ENCODE results near the gene GRIK4.

GRIK4 gene

GRCh38 chr11:120520091-120520822 lies 8.7 kb downstream of the GRIK4 start:
- TF ChIP-seq FOXP2 (optimal IDR thresholded peaks at IDR 0.05; ENCODE audit: borderline replicate concordance, extremely low read depth, extremely low read length, insufficient read depth), result no peak
- TF ChIP-seq SIN3A (IDR thresholded peaks at IDR 0.05; ENCODE audit: borderline replicate concordance, insufficient read depth, low read length), result no peak
- no peak for TF ChIP-seq TAF1 (IDR thresholded peaks at IDR 0.05; ENCODE audit: borderline replicate concordance, insufficient read depth, low read length)
- no peak for TF ChIP-seq REST (IDR thresholded peaks at IDR 0.05; ENCODE audit: insufficient read depth in 1 of 2, low read depth in 2 of 2, low read length in 2 of 2)
- TF ChIP-seq POLR2AphosphoS5 (IDR thresholded peaks at IDR 0.05; ENCODE audit: low read depth, low read length), result no peak

- TF ChIP-seq TAF1 (IDR thresholded peaks at IDR 0.05; ENCODE audit: borderline replicate concordance, insufficient read depth, low read length), result no peak
- TF ChIP-seq SIN3A (IDR thresholded peaks at IDR 0.05; ENCODE audit: borderline replicate concordance, insufficient read depth, low read length), result no peak
- TF ChIP-seq FOXP2 (optimal IDR thresholded peaks at IDR 0.05; ENCODE audit: borderline replicate concordance, extremely low read depth, extremely low read length, insufficient read depth), result no peak
- no peak for TF ChIP-seq POLR2AphosphoS5 (IDR thresholded peaks at IDR 0.05; ENCODE audit: low read depth, low read length)
- no peak for TF ChIP-seq REST (IDR thresholded peaks at IDR 0.05; ENCODE audit: insufficient read depth in 1 of 2, low read depth in 2 of 2, low read length in 2 of 2)
Measured at GRCh38 chr11:120521176-120521575, 9.6 kb downstream of the GRIK4 start.

- TF ChIP-seq TAF1 (IDR thresholded peaks at IDR 0.05; ENCODE audit: borderline replicate concordance, insufficient read depth, low read length), result no peak
- no peak for TF ChIP-seq FOXP2 (optimal IDR thresholded peaks at IDR 0.05; ENCODE audit: borderline replicate concordance, extremely low read depth, extremely low read length, insufficient read depth)
- no peak for TF ChIP-seq SIN3A (IDR thresholded peaks at IDR 0.05; ENCODE audit: borderline replicate concordance, insufficient read depth, low read length)
- no peak for TF ChIP-seq REST (IDR thresholded peaks at IDR 0.05; ENCODE audit: insufficient read depth in 1 of 2, low read depth in 2 of 2, low read length in 2 of 2)
- no peak for TF ChIP-seq POLR2AphosphoS5 (IDR thresholded peaks at IDR 0.05; ENCODE audit: low read depth, low read length)
Measured at GRCh38 chr11:120522021-120522420, 10.5 kb downstream of the GRIK4 start.

- TF ChIP-seq SIN3A (IDR thresholded peaks at IDR 0.05; ENCODE audit: borderline replicate concordance, insufficient read depth, low read length), result no peak
- TF ChIP-seq REST (IDR thresholded peaks at IDR 0.05; ENCODE audit: insufficient read depth in 1 of 2, low read depth in 2 of 2, low read length in 2 of 2), result no peak
- no peak for TF ChIP-seq TAF1 (IDR thresholded peaks at IDR 0.05; ENCODE audit: borderline replicate concordance, insufficient read depth, low read length)
- TF ChIP-seq POLR2AphosphoS5 (IDR thresholded peaks at IDR 0.05; ENCODE audit: low read depth, low read length), result no peak
- TF ChIP-seq FOXP2 (optimal IDR thresholded peaks at IDR 0.05; ENCODE audit: borderline replicate concordance, extremely low read depth, extremely low read length, insufficient read depth), result no peak
Measured at GRCh38 chr11:120522736-120523135, 11.2 kb downstream of the GRIK4 start.

All from PFSK-1 (cell line).